Measurements from ENCODE around the gene DCAF8L2.
"Not testable (repeated sequence)": the region's sequence is repeated elsewhere in the genome, so short reads cannot be mapped to it uniquely, and the experiment has no call there.

DCAF8L2 gene

DNA sequence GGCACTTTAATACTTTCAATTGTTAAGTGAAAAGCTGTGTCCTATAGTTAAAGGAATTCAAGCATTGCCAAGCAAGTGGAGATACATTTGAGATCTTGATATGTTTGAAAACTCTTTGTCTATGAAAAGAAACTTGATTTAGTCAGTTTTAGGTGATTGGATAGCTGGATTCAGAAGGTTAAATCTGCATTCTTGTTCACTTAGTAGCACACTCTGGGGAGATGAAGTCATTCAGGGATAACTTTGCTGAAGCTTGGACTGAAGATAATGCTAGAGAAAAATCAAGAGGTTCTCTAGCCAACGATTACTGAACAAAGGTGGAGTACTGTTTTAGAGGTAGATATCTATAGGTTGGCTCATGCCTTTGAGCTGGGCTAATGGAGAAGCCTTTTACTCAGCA lies 90.6 kb downstream of the DCAF8L2 start:
- DNase-seq: no peak

DNA sequence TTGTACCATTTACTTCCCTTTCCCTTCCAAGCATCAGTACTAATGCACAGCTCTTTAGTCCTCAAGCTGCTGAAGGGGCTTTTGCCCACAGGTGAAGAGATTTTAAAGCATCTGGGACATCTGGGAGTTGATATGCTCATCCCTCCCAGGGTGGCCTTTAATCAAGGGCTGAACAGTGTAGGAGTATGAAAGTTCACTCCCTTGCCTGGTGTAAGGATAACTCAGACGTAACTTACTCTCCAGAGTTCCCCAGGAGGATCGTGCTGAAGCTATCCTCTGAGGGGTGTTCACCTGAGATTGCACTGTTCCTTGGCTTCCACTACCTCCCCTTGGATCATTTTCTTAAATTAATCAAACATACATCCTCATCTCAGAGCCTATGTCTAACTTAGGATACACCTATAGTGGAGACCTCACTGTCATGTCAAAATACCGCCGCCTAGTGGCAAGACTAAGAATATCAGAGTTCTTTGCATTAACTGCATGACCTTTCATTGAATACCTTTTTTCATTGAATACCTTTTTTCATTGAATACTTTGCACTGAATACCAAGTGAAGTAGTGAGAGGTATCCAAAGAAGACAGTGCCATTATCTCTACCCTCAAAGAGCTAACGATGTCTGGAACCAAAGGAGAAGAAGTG lies 93.5 kb downstream of the DCAF8L2 start:
- DNase-seq: not testable (repeated sequence)

DNA sequence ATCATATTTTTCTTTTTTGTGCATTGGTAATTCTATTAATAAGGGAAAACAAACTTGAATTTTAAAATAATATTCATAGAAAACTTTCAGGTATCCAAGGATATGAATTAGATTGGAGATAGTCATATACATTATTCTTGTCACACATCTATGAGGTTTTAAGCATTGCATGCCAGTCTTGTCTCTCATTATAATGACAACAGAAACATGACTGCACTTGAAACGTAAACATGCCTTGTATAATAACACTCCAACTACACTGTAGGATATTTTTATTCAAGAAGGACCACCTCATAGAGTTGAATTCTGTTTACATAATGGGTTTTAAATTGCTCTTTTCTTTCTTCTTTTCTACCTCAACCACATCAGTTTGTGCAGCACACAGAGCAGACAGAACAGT lies 104.5 kb downstream of the DCAF8L2 start:
- no peak for DNase-seq

DNA sequence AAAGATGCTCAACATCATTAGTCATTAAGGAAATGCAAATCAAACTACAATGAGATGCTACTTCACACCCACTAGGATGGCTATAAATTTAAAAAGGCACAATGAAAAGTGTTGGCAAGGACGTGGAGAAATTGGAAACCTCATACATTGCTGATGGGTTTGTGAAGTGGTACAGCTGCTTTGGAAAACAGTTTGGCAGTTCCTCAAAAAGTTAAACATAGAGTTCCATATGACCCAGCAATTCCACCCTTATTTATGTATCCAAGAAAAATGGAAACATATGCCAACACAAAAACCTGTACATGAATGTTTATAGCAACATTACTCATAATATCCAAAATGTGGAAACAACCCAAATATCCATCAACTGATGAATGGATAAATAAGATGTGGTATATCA lies 116.4 kb downstream of the DCAF8L2 start:
- no peak for DNase-seq

DNA sequence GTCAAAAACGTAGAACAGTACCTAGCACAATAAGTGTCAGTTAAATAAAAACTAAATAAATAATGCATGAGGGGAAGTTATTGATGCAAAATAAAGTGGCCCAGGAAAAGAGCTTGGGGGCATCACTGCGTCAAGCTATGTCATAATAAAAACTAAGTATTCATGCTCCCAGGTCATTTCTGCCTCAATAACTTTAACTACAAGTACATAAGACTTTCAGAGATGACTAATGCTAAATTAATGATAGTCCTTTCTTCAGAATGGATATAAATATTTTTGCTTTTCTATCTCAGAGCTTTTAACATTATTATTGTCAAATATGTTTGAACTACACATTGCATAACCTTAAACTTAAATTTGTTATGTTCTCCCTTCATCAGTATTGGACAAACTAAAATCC lies 125.5 kb downstream of the DCAF8L2 start:
- no peak for DNase-seq

DNA sequence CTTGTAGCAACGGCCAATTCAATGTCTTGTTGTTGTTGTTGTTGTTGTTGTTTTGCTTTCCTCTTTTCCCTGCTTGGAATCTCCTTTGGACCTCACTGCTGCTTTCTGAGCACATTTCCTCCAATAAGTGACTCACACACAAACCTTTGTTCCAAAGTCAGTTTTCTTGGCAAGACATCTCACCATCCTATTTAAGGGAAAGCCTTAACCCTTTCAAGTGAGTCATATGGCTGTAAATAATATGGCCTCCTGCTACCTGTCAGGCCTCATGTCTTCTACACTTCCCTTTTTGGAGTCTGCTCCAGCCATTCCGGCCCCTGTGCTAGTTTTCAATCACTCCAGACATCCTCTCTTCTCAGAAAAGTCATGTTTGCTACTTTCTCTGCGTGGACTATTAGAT lies 138.1 kb downstream of the DCAF8L2 start:
- no peak for DNase-seq

DNA sequence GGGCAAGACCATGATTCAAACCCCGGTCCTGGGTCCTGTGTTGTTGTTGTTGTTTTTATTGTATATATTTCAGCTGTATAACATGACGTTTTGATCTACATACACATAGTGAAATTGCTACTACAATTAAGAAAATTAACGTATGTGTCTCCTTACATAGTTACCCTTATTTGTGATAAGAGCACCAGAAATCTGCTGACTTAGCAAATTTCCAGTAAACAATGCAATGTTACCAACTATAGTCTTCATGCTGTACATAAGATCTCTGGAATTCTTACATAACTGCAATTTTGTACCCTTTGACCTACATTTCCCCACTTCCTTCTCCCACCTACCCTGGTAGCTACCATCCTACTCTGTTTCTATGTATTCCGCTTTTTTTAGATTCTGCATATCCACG lies 141.8 kb downstream of the DCAF8L2 start:
- DNase-seq: no peak

DNA sequence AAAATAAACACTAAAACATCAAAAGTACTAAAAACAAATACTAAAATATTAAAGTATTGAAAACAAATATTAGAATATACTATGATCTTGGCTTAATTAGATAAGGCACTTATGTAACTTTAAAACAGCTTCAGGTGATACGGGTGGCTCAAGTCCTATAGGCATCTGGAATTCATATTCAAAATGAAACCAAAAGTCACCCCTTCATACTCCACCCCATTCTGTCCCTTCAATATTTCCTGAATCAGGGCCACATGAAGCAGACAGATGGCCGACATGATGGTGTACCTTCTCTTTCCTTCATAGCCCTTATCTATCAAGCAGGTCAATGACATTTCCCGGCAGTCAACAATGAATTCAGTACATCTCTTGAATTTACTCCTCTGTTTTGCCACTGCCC lies 145.8 kb downstream of the DCAF8L2 start:
- no peak for DNase-seq

DNA sequence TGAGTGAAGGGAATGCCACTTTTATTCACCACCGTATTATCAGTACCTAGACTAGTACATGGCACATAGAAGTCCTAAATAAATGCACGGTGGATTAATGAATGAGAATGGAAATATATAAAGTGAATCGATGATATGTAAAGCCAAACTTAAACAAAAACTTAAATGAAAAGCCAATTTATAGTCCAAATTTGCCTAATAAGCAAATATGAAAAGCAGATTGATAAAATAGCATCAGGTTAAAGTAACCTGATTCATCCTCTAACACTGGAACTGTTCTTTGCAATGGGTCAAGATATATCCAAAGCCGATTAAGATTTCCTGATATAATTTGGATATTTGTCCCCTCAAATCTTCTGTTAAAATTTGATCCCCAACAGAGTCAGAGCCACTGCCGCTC lies 150.8 kb downstream of the DCAF8L2 start:
- DNase-seq: no peak

DNA sequence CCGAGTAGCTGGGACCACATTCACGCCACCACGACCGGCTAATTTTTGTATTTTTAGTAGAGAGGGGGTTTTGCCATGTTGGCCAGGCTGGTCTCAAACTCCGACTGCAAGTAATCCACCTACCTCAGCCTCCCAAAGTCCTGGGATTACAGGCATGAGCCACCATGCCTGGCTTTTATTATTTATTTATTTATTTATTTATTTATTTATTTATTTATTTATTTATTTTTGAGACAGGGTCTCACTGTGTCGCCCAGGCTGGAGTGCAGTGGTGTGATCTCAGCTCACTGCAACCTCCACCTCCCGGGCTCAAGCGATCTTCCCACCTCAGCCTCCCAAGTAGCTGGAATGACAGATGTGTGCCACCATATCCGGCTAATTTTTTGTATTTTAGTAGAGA lies 153.4 kb downstream of the DCAF8L2 start:
- DNase-seq: not testable (repeated sequence)

DNA sequence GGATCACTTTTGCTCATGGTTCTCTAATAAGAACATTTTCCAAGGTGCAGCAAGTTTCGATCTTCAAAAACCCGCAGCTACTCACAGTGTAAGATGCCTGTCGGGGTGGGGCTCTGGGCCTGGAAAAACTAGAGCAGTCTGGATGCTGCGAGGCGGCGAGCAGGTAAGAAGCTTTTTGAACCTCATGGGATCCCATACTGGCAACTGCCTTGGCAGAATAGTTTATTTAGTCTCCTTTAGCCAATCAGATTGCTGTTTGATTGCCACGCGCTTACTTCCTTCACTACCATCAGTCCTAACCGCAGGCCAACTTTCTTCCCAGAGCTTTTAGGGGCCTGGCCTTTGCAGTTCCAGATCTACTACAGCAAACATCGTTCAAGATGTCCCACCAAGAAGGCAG lies 156.4 kb downstream of the DCAF8L2 start:
- DNase-seq: no peak

DNA sequence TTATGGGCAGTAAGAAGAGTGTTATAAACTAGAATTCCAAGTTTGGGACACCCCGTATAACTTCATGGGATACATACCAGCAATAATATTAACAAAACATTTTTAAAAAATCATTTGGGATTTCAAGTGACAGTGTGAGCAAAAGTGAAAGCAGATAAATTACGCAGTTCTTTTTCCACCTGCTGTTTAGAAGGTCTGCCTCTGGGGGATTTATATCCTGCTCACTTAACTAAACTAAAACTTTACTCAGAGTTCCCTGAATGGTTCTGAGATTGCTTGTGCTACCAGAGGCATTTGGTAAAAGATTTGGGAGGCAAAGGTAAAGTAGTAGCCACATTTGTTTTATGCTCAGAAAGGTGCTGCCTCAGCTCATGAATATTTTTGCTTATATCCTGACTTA lies 160.2 kb downstream of the DCAF8L2 start:
- DNase-seq: not testable (repeated sequence)

DNA sequence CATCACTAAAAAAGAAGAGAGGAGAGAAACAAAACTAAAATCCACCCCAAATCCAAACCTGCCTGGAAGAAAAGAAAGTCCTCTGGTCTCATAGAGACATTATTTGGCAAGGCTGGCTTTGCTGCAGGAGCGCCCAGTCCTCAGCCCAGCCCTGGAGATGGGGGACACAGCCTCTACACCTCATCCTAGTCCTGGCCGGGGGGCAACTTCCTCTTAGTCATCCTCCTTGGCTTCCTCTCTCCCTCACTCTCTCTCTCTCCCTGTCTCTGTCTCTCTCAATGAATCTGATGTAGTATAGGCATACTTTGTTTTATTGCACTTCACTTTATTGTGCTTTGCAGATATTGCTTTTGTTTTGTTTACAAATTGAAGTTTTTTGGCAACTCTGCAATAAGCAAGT lies 161.8 kb downstream of the DCAF8L2 start:
- no peak for DNase-seq

DNA sequence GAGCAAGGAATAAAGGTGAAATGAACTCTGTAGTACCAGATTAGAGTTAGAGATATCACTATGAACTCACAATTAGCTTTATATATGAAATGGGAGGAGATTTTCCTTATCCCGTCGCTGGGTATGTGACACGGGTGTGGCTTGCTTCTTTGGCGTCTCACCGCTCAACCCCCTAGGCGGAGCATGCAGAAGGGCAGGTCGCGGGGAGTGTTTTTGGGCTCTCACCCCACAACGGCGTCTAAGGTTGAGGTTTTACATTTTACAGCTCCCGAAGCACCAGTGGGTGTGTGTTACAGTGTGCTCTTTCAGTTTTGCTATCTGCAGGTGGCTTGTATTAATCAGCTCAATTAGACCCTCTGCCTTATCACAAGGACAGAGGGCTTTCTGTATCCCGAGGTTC lies 175.6 kb downstream of the DCAF8L2 start:
- DNase-seq: no peak

DNA sequence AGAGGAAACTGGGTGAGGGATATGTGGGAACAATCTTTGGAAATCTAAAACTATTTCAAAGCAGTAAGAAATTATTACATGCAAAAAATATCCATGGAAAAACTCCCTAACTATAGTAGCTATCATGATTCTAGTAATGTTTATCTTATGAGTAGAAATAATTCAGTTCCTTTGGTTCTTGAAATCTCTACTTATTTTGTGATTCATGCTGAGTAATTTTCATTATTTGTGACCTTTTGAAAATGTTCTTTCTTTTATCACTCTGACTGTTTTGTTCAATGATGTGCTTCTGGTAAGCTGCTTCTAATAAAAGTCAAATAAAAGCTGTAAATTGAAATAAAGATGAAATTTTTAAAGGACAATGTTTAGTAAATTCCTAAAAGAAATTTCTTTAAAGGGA lies 177.2 kb downstream of the DCAF8L2 start:
- DNase-seq: no peak

DNA sequence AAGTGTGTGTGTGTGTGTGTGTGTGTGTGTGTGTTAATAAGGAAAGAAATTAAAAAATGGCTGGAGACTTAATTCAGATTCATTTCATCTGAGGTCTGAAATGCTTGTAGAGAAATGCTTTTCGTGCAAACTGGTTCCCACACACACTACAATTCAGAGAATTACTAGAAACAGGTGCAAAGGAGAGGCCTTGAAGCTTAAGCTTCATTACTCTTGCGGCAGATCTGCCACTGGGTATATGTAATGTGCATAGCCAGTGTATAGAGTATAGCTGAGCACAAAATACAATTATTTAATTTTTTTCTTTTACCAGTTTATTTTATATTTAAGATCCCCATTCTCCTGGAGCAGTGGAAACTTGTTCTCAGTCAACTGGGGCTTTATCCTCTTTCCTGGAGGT lies 185.8 kb downstream of the DCAF8L2 start:
- no peak for DNase-seq

DNA sequence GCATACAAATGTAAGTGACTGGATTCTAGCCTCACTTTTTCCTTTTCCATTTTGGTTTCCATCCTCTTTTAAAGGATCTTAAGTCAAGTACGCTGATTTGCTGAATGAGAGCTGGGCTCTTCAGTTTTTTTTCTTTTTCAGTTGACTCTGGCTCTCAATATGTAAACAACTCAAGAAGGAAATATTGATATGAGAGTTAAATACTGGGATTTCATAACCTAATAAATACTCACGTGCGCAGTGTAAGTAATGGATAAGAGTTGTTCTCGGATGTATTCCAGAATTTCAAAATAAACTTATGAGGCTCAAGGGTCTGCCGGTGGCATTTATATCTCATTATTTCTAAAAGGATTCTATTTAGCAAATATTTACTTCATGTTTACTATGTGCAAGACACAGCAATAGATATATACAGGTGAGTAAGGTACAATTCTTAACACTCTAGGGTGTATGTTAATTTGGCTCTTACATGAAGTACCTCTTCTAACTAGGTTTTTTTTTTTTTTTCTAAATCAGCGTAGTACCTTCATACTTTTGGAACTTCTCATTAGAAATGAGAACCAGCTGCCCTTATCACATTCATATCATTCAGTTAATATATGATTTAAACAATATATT lies 206.6 kb downstream of the DCAF8L2 start:
- DNase-seq: no peak

DNA sequence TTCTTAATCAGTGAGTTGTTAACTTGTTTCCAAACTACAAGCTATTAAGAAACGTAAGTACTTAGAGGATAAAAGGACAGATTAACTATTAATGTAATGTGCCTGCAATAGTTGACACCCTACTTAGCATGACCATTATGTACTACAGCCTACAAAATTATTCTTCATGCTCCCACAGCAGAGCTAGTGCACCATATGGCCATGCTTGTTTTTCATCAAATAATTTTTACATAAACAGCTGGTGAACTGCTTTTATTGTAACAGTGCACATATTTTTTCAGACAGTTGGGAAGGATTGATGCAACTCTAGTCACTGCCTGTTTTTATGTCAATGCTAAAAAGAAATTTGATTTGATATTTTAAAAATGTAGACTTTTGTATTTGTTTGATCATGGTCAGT lies 207.4 kb downstream of the DCAF8L2 start:
- no peak for DNase-seq

All from COR-L47 (cell line).